Measurements from ENCODE around the gene PANK4. TPM values are rescaled to one million over a fixed set of nuclear protein-coding genes. Genes with fewer than 3 reads are reported as not detected.

The PANK4 gene
- total RNA-seq, 1 experiment from 2014 or later: 24.4 TPM

- no peak for DNase-seq
- CTCF ChIA-PET: no interaction called here
- BruUV-seq (replicated peaks): no TSS peak
These were observed 48.5 kb downstream of the PANK4 start for GRCh38 chr1:2477791-2478499.

GRCh38 chr1:2477309-2477708 is 49.1 kb downstream of the PANK4 start:
- BruUV-seq (replicated peaks): no TSS peak
- Mint-ChIP-seq H3K4me1 (ENCODE audit: low read depth, unreplicated experiment) (no peaks in the 10 kb centered on the region), H3K27ac (ENCODE audit: unreplicated experiment) (no peak overlapping the region), H3K27me3 (ENCODE audit: unreplicated experiment) (peaks cover 8% of the 10 kb centered on the region), H3K9me3 (ENCODE audit: low read depth, unreplicated experiment) (no peaks in the 10 kb centered on the region), H3K4me3 (ENCODE audit: low read depth, unreplicated experiment) (no peak overlapping the region), H3K36me3 (ENCODE audit: insufficient read depth, unreplicated experiment) (no peaks in the 10 kb centered on the region)
- no peak for TF ChIP-seq CTCF (IDR thresholded peaks at IDR 0.05; ENCODE audit: unreplicated experiment)
- intact Hi-C loops (cut with micrococcal nuclease; ENCODE audit: unreplicated experiment): no loop called here
- no peak for DNase-seq
- CTCF ChIA-PET: no interaction called here

More at GRCh38 chr1:2477791-2478499, 48.5 kb downstream of the PANK4 start:
- Mint-ChIP-seq H3K4me3 (ENCODE audit: low read depth, unreplicated experiment) (no peak overlapping the region), H3K27ac (ENCODE audit: unreplicated experiment) (no peak overlapping the region), H3K9me3 (ENCODE audit: low read depth, unreplicated experiment) (no peaks in the 10 kb centered on the region), H3K27me3 (ENCODE audit: unreplicated experiment) (peaks cover 8% of the 10 kb centered on the region), H3K4me1 (ENCODE audit: low read depth, unreplicated experiment) (no peaks in the 10 kb centered on the region), H3K36me3 (ENCODE audit: insufficient read depth, unreplicated experiment) (no peaks in the 10 kb centered on the region)
- no peak for TF ChIP-seq CTCF (IDR thresholded peaks at IDR 0.05; ENCODE audit: unreplicated experiment)
- intact Hi-C loops (cut with micrococcal nuclease; ENCODE audit: unreplicated experiment): no loop called here

DNA sequence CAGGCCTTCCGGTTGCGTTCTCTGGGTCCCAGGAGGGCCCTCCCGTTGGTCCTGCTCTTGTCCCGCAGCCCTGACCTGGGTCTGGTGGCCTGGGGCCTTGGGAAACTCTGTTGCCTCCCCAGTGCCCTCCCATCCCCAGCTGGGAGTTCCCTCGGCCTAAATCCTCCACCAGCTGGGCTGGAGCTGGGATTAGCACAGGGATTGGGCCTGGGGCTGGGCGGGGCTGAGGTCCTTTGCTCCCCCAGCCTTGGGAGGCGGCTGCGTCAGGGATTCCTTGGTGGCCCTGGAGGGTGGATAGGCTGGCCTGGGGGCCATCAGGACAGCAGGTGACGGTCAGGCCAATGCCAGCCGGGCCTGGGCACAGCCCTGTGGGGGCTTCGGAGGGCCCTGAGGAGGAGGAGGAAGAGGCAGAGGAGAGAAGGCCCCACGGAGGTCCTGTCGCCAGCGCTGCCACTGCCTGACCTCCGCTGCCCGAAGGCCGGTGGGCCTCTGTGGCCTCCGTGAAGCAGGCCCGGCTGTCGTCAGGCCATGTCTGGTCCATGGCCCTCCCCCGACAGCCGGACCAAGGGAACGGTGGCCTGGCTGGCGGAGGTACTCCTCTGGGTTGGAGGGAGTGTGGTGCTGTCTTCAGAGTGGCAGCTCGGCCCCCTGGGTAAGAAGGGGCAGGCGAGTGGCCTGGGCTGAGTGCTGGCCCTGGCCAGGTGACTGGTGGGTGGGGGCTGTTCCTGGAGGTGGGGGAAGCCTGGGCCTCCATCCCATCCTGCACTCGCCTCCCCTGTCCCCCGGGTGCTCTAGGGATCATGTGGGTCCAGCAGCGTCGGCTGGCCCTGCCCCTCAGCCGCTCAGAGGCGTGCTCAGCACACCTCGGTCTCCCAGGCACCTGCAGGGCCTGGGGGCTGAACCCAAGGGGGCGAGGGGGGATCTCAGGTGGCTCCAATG is 50.1 kb downstream of the PANK4 start, which contains the start of gene PLCH2:
Gene PLCH2, plus strand, starts transcription at position 229 of the 939 bp plus-strand sequence. Its CDS starts 300 bp downstream, at position 529.
- DNase-seq: no peak
- Mint-ChIP-seq H3K36me3 (ENCODE audit: insufficient read depth, unreplicated experiment) (no peaks in the 10 kb centered on the region), H3K4me3 (ENCODE audit: low read depth, unreplicated experiment) (no peak within 1 kb of the TSS), H3K27ac (ENCODE audit: unreplicated experiment) (no peak within 1 kb of the TSS), H3K4me1 (ENCODE audit: low read depth, unreplicated experiment) (no peaks in the 10 kb centered on the region), H3K27me3 (ENCODE audit: unreplicated experiment) (peaks cover 9% of the 10 kb centered on the region), H3K9me3 (ENCODE audit: low read depth, unreplicated experiment) (no peaks in the 10 kb centered on the region)
- no peak for TF ChIP-seq CTCF (IDR thresholded peaks at IDR 0.05; ENCODE audit: unreplicated experiment)
- intact Hi-C loops (cut with micrococcal nuclease; ENCODE audit: unreplicated experiment): no loop called here
- no TSS peak for BruUV-seq (replicated peaks)
- CTCF ChIA-PET: no interaction called here

DNA sequence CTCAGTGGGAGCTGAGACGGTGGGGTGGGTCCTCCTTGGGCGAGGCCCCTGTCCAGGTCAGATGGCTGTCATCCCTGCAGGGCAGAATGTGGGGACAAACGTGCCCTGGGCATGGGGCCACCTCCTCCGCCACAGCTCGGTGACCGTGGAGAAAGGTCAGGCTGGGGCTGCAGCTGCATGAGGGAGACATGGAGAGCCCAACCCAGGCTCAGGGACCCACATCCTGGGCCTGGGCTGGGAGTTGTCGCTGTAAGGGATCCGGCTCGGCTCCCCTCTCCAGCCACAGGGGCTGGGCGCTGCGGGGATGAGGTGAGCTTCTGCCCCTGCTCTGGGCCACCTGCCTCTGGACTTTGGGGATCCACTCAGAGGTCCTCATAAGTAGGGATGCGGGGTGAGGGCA is 50.8 kb downstream of the PANK4 start:
- Mint-ChIP-seq H3K9me3 (ENCODE audit: low read depth, unreplicated experiment) (no peaks in the 10 kb centered on the region), H3K4me3 (ENCODE audit: low read depth, unreplicated experiment) (no peak overlapping the region), H3K27ac (ENCODE audit: unreplicated experiment) (no peak overlapping the region), H3K27me3 (ENCODE audit: unreplicated experiment) (peaks cover 17% of the 10 kb centered on the region), H3K36me3 (ENCODE audit: insufficient read depth, unreplicated experiment) (no peaks in the 10 kb centered on the region), H3K4me1 (ENCODE audit: low read depth, unreplicated experiment) (no peaks in the 10 kb centered on the region)
- CTCF ChIA-PET: no interaction called here
- BruUV-seq (replicated peaks): no TSS peak
- no peak for TF ChIP-seq CTCF (IDR thresholded peaks at IDR 0.05; ENCODE audit: unreplicated experiment)
- no peak for DNase-seq
- intact Hi-C loops (cut with micrococcal nuclease; ENCODE audit: unreplicated experiment): no loop called here
